Hippocampal formation (tissue), 2 donors: ENCODE results near the gene CALB2.

Experiments
- DNase-seq, 2 donors: peaks; one replicate each; lab custom pipeline; 2025; lab: John Stamatoyannopoulos, UW

CALB2 gene

GRCh38 chr16:71426069-71426879 is 67.8 kb downstream of the CALB2 start:
- DNase-seq = no peak

GRCh38 chr16:71426880-71427615 is 68.5 kb downstream of the CALB2 start:
- no peak for DNase-seq

DNA sequence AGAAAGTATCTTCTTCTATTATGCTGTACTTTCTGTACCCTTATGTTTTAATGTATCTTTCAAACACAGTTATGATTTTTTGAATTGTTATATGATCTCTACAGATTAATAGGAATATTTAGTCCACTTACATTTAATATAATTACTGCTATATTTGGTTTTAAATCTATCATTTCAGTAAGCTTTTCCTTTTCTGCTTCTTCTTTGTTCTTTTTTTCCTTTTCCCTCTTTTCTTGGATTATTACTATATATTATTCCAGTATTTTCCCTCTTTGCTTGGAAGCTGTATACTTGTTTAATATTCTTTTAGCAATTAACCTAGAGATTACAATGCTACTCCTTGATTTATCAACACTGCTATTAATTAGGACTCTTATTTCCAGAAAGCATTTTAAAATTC is 69.9 kb downstream of the CALB2 start:
- DNase-seq = no peak

DNA sequence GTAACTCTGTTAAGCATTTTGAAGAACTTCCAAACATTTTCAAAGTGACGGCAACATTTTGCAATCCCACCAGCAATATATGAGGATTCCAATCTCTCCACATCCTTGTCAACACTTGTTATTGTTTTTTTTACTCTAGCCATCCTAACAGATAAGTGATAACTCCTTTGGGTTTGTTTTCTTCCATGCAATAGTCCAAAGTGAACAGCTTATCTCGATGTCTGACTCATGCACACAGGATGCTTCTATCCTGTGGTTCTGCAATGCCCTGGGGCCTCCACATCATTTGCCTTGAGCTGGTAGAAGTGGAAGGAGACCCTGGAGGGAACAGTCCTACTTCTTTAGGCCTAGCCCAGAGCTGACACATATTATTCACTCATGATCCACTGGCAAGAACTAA is 70.4 kb downstream of the CALB2 start:
- no peak for DNase-seq

GRCh38 chr16:71429581-71429980 is 71.1 kb downstream of the CALB2 start:
- no peak for DNase-seq

DNA sequence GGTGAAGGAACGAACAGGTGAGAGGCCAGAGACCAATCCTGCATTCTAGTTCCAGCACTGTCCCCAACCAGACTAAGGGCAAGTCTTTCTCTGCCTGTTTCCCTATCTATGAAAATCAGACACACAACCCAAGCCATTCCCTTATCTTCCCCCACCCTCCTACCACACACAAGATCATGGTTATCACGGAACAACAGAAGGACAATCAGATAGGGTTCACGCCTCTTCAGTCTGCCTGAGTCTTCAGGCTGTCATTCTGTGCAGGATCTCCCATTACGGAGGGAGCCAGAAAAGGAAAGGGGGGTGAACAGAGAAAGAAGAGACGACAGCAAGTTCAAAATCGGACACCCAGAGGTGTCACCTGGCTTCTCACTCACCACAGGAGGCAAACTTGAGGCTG is 72.2 kb downstream of the CALB2 start:
- no peak for DNase-seq

DNA sequence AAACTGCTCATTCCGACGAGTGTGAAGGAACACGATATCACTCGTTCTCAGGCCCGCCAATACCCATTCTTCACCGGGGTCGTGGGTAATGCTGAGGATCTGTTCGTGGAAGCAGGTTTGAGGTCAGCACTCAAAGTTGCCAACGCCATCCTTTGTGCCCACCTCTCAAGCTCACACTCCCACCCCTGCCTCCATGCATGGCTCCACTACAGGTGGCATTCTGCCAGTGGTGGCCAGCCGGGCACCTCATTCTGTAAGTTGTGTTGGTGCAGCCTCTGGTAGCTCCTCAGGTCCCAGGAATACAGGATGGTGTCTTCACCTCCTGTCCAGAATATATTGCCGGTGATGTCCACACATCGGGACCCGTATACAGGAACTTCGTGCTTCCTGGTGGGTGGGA is 72.7 kb downstream of the CALB2 start:
- DNase-seq = no peak

DNA sequence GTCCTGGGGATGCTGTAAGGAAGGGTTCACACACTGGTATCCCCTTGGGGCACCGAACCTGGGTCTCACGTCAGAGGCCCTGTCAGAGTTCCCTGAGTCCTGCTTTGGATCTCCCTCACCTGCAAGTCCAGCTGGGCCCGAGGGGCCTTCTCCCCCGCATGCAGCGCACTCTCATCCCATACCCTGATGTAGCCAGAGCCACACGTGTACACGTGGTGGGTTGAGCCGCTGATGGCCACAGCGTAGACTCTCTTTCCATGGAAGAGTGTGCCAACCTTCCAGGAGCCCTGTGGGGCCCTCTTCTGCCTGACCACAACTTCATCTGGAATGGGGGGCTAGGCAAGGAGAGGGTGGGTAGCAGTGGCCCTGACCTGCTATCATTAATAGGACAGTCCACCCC is 73.5 kb downstream of the CALB2 start:
- DNase-seq = no peak

DNA sequence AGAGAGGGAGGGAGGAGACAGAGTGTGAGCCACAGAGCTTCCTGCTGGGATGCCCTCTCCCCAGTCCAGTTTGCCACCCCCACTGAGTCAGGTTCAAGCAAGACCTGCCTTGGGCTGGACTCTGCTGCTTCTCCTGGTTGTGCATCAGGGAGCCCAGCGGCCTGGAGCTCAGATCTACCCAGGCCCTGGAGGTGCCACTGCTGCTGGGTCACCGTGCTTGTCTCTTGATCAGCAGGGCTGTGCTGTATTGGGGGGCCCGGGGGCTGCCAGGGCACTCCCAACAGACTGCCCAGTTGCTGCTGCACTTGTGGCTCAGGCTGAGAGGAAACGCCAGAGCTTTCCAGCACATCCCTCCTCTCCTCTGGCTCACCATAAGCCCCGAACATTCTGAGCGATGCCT is 74.4 kb downstream of the CALB2 start:
- DNase-seq = no peak

DNA sequence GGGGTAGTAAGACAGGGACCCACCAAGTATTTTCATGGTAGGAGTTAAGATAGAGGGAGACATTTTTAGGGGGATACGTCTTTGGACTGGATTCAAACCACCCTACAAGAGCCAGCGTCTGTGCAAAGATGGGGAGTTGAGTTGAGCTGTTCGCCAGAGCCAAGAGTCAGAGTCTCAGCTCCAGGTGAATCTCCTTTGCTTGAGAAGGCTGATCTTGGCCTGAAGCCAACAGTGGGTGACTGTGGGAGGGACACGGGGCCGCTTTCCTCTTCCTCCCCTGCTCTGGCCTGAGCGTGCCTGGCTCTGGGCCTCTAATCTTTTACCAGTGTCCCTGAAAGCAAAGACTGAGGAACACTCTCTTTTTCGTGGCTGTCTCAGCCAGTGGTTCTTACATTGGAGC is 78.0 kb downstream of the CALB2 start:
- no peak for DNase-seq

- DNase-seq = no peak
Measured at GRCh38 chr16:71439523-71439922, 81.0 kb downstream of the CALB2 start.
